Skeletal muscle tissue (tissue), 4 donors: ENCODE measurements around the gene TMX2. TPM values are rescaled to one million over a fixed set of nuclear protein-coding genes. Genes with fewer than 3 reads are reported as not detected.
"Not testable (repeated sequence)": the region's sequence is repeated elsewhere in the genome, so short reads cannot be mapped to it uniquely, and the experiment has no call there.

Source experiments
- H3K27ac ChIP-seq: one replicate; pipeline ENCODE4 v1.7.0; 2013; ENCODE audit warnings: mild to moderate bottlenecking, low read depth, low read length, inconsistent platforms
- H3K27me3 ChIP-seq, 3 donors: one replicate each; pipeline ENCODE4 v1.7.0; 2013; ENCODE audit warnings: low read length in 3 of 3; ENCODE audit not compliant: control insufficient read depth in 3 of 3, insufficient read depth in 3 of 3
- H3K36me3 ChIP-seq, 3 donors: one replicate each; pipeline ENCODE4 v1.7.0; 2013; ENCODE audit warnings: low read length in 3 of 3; ENCODE audit not compliant: control insufficient read depth in 3 of 3, insufficient read depth in 3 of 3
- H3K4me1 ChIP-seq, 3 donors: one replicate each; pipeline ENCODE4 v1.7.0; 2013; ENCODE audit warnings: low read length in 3 of 3, mild to moderate bottlenecking in 3 of 3; ENCODE audit not compliant: control insufficient read depth in 3 of 3, insufficient read depth in 3 of 3
- H3K4me3 ChIP-seq, 3 donors: one replicate each; pipeline ENCODE4 v1.7.0; 2013; ENCODE audit warnings: low read length in 3 of 3
- H3K9ac ChIP-seq, 3 donors: one replicate each; pipeline ENCODE4 v1.7.0; 2013; ENCODE audit warnings: low read length in 3 of 3, mild to moderate bottlenecking in 3 of 3, moderate library complexity in 2 of 3, low read depth in 1 of 3
- H3K9me3 ChIP-seq, 3 donors: one replicate each; pipeline ENCODE4 v1.7.0; 2013; ENCODE audit warnings: low read length in 3 of 3; ENCODE audit not compliant: control insufficient read depth in 3 of 3
- total RNA-seq: library from RNA; depleted of rRNA; stranded (reverse); fragments of >200 nt; gene quantifications from one replicate; pipeline ENCODE4 v1.2.3, GENCODE V29; 2014
- donor health status: Osteomylitis.

The TMX2 gene
- total RNA-seq, 1 donor from 2014 or later = 30.3 TPM

DNA sequence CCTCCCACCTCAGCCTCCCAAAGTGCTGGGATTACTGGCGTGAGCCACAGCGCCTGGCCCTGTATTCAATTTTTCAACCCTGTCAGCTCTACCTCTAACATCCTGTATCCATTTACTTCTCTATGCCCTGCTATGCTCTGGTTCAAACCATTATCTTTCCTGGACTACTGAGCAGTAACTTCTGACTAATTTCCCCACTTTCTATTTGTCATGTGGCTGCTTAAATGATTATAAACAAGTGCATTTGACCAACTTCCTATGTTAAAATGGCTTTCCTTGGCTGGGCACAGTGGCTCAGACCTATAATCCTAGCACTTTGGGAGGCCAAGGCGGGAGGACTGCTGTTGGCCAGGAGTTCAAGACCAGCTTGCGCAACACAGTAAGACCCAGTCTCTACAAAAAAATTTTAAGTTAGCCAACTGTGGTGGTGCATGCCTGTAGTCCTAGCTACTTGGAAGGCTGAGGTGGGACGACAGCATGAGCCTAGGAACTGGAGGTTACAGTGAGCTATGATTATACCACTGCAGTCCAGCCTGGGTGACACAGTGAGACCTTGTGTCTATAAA is 2.5 kb upstream of the TMX2 start:
- H3K4me1 ChIP-seq = peaks cover 25 to 34% (median 26%) of the 10 kb centered on the region in 3 donors
- no peaks in the 10 kb centered on the region for H3K9me3 ChIP-seq
- H3K27ac ChIP-seq = no peak overlapping the region
- peaks cover 1% of the 10 kb centered on the region in 3 donors for H3K36me3 ChIP-seq
- no peak overlapping the region for H3K4me3 ChIP-seq
- H3K9ac ChIP-seq = no peak overlapping the region
- H3K27me3 ChIP-seq = no peaks in the 10 kb centered on the region

DNA sequence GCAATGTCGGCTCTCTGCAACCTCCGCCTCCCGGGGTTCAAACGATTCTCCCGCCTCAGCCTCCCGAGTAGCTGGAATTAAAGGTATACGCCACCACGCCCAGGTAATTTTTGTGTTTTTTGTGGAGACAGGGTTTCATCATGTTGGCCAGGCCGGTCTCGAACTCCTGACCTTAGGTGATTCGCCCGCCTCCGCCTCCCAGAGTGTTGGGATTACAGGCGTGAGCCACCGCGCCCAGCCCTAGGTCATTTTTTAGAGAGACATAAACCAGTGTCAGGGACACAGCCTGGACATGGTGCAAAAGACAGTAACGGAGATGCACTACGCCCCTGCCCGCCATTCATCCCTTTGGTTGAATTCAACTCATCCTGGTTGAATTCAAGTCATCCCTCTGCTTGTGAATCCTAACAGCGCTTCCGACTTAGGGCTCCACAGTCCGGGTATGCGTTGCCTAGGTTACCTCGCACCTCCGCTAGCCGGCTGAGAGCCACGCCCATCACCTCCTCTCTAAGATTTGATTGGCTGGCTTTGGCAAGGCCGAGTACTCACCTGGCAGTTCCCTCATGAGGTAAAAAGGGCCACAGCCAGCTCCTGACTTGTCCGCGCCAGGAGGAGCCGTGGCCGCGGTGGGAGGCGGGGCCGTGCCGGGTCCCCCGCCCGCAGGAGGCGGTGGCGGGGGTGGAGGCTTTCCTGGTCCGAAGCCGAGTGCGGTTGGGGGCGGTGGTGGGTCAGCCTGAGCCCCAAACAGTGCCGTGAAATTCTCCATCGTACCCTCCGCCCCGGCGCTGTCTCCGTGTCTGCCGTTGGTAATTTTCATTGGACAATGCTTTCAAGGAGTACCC is 758 bp upstream of the TMX2 start, which contains the start of gene MED19:
Gene MED19 (minus strand): TSS at position 802 of the 842 bp plus-strand sequence. CDS start 36 bp downstream, at position 766.
- H3K9ac ChIP-seq = peak within 1 kb of the TSS; percentile 85 to 99 (median 94)
- H3K36me3 ChIP-seq = no peaks in the 10 kb centered on the region
- H3K27ac ChIP-seq = peak within 1 kb of the TSS; percentile 84
- no peaks in the 10 kb centered on the region for H3K9me3 ChIP-seq
- H3K4me3 ChIP-seq = peak within 1 kb of the TSS; percentile 97 to 100 (median 98)
- no peaks in the 10 kb centered on the region for H3K27me3 ChIP-seq
- peaks cover 25 to 34% (median 26%) of the 10 kb centered on the region in 3 donors for H3K4me1 ChIP-seq

DNA sequence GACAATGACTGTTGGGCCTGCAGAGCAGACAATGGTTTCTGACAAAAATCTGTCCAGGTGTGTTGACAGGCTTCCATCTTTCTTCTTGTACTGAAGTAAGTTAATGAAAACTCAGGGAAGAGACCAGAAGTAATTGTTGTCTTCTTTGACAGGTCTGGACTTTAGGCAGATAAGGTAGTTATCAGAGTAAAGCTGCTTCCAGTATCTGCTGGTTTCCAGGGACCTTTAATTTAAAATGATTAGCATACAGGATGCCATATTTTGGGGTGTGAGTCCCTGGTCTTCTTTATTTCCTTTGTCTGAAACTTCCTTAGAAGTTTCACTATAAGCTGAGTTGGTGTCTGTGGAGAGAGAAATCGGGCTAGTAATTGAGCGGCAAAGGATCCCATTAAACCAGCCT is 1.4 kb downstream of the TMX2 start:
- Histone ChIP-seq H3K36me3 (peaks cover 0 to 2% (median 0%) of the 10 kb centered on the region in 3 donors), H3K4me3 (peak overlapping the region; percentile 97 to 100 (median 98)), H3K27ac (no peak overlapping the region), H3K9me3 (no peaks in the 10 kb centered on the region), H3K27me3 (no peaks in the 10 kb centered on the region), H3K4me1 (peaks cover 25 to 32% (median 26%) of the 10 kb centered on the region in 3 donors), H3K9ac (peak overlapping the region; percentile 82 to 99 (median 94))

DNA sequence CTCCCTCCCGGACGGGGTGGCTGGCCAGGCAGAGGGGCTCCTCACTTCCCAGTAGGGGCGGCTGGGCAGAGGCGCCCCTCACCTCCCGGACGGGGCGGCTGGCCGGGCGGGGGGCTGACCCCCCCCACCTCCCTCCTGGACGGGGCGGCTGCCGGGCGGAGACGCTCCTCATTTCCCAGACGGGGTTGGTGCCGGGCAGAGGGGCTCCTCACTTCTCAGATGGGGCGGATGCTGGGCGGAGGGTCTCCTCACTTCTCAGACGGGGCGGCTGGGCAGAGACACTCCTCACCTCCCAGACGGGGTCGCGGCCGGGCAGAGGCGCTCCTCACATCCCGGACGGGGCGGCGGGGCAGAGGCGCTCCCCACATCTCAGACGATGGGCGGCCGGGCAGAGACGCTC is 4.3 kb downstream of the TMX2 start:
- H3K36me3 ChIP-seq, H3K9me3 ChIP-seq, H3K27ac ChIP-seq, H3K27me3 ChIP-seq, H3K9ac ChIP-seq, H3K4me3 ChIP-seq: not testable (repeated sequence)
- H3K4me1 ChIP-seq = peaks cover 14 to 18% (median 16%) of the 10 kb centered on the region in 3 donors

DNA sequence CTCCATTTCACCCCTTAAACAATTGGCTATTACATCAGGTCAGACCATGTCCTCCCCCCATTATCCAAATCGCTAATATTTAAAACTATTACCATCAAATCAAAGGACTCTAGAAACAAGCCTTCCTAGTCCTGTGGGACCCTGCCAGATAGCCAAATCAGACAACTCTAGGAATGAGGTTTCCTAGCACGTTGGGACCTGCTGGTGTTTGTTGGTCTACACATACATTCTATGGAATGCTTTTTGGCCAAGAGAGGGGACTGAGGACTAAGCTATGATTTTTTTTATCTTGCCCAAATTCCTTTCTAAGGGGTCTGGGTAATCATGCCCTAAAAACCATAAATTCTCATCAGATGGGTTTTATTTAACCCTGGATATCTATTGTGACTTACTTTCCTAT is 14.8 kb downstream of the TMX2 start:
- no peaks in the 10 kb centered on the region for H3K36me3 ChIP-seq
- H3K4me1 ChIP-seq = no peaks in the 10 kb centered on the region
- no peak overlapping the region for H3K4me3 ChIP-seq
- no peaks in the 10 kb centered on the region for H3K27me3 ChIP-seq
- H3K9me3 ChIP-seq = no peaks in the 10 kb centered on the region
- no peak overlapping the region for H3K9ac ChIP-seq
- no peak overlapping the region for H3K27ac ChIP-seq

DNA sequence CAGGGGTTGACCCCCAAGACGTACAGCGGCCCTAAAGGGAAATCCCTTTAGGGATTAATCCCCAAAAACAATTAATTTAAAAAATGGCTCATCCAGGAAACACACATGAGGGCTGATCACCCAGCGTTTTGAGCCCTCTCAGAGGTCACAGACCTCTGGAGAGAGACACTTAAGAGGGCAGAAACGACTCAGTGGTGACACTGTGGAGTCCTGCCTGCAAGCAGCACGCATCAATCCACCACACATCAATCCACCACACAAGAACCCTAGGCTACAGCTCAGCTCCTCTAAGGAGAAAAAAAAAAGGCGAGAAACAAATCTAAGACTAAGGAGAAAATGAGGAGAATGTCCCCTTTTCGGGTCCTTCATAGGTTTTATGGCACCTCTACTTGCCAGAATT is 16.4 kb downstream of the TMX2 start:
- Histone ChIP-seq H3K4me3 (no peak overlapping the region), H3K27ac (no peak overlapping the region)

DNA sequence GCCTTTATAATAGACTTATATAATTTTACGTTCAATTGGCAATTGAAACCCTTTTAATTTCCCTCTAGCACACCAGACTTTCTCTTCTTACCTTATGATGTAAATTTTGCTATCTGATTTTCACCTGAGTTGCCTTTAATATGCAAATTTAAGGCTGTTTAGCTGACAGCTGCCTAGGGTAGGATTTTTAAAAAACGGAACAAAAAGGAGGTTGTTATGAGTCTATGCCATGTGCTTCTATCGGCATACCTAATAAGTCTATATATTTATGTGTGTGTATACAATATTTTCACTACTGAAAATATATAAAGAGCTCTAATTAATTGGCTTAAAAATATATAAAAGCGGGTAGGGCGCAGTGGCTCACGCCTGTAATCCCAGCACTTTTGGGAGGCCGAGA is 17.1 kb downstream of the TMX2 start:
- H3K4me1 ChIP-seq = no peaks in the 10 kb centered on the region

More for the DNA sequence above, 16.4 kb downstream of the TMX2 start:
- Histone ChIP-seq H3K4me1 (no peaks in the 10 kb centered on the region), H3K27me3 (no peaks in the 10 kb centered on the region), H3K9me3 (no peaks in the 10 kb centered on the region), H3K9ac (no peak overlapping the region), H3K36me3 (no peaks in the 10 kb centered on the region)

DNA sequence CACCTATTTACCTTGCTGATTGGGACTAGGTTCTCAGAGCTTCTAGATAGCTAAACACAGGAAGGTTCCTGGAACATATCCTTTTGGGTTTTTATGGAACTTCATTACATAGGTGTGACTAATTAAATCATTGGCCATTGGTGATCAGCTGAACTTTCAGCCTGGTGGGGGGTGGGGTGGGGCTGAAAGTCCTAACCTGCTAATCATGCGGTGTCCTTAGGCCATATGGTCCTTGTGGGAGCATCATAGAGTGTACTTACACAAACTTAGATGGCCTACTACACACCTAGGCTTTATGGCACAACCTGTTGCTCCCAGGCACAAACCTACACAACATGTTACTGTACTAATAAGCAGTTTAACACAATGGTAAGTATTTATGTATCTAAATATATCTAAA is 20.3 kb downstream of the TMX2 start:
- Histone ChIP-seq H3K4me1 (no peaks in the 10 kb centered on the region), H3K9me3 (no peaks in the 10 kb centered on the region), H3K4me3 (no peak overlapping the region), H3K27ac (no peak overlapping the region), H3K9ac (no peak overlapping the region), H3K36me3 (peaks cover 0 to 2% (median 0%) of the 10 kb centered on the region in 3 donors), H3K27me3 (no peaks in the 10 kb centered on the region)

More for the DNA sequence above, 17.1 kb downstream of the TMX2 start:
- H3K9me3 ChIP-seq = no peaks in the 10 kb centered on the region
- no peak overlapping the region for H3K27ac ChIP-seq
- H3K36me3 ChIP-seq = no peaks in the 10 kb centered on the region
- no peaks in the 10 kb centered on the region for H3K27me3 ChIP-seq
- H3K9ac ChIP-seq = no peak overlapping the region
- H3K4me3 ChIP-seq = no peak overlapping the region

DNA sequence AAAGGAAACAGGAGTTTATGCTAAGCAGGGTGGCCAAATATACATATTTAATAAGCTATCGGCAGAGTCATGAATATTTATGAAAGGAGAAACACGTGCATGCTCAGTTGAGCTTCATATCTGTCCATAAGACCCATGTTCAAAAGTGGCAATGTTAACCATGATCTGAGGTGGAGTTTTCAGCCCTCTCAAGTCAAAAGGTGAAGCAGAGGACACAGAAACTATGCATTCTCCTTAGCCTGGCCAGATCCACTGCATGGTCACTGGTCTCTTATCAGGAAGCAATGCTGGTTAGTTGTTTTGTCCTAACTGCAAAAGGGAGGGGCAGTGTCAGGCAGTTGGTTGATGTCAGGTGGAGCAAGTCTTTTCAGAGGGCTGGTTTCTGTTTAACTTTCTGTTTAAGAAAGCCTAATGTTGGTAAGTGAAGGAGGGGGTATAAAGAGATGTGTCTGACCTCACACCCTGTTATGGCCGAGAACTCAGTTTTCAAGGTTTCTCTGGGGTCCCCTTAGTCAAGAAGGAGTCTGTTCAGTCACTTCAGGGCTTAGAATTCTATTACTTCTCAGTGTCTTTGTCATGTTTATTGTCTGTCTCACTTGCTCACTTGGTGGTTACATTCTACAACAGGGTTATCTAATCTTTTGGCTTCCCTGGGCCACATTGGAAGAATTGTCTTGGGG is 23.4 kb downstream of the TMX2 start:
- no peaks in the 10 kb centered on the region for H3K27me3 ChIP-seq
- H3K4me1 ChIP-seq = peaks cover 0 to 4% (median 0%) of the 10 kb centered on the region in 3 donors
- no peak overlapping the region for H3K27ac ChIP-seq
- no peak overlapping the region for H3K4me3 ChIP-seq
- no peak overlapping the region for H3K9ac ChIP-seq
- H3K9me3 ChIP-seq = no peaks in the 10 kb centered on the region
- H3K36me3 ChIP-seq = peaks cover 11 to 22% (median 12%) of the 10 kb centered on the region in 3 donors
